Stomach (tissue), 4 donors: Measurements from ENCODE around the gene NUTF2.

ENCODE experiments used
- CTCF ChIP-seq, 7 experiments: fragments of 450-650 bp in 4 of 7; fragments of 200-600 bp in 3 of 7; sonication (generic) in 3 of 7; IDR thresholded peaks; one replicate each; pipeline ENCODE4 v1.5.1; 2016 to 2019; ENCODE audit warnings: antibody characterized with exemption in 7 of 7, control low read depth in 2 of 7, mild to moderate bottlenecking in 1 of 7
- POLR2A ChIP-seq, 4 donors: fragments of 450-650 bp; IDR thresholded peaks; one replicate each; pipeline ENCODE4 v1.6.1; 2016; ENCODE audit warnings: antibody characterized with exemption in 4 of 4, control low read depth in 2 of 4, mild to moderate bottlenecking in 1 of 4, moderate library complexity in 1 of 4

GRCh38 chr16:67846063-67846319, 742 bp upstream of the NUTF2 start:
- TF ChIP-seq CTCF (IDR thresholded peaks at IDR 0.05) (no peak), POLR2A (IDR thresholded peaks at IDR 0.05) (no peak)
